Measurements from ENCODE around the gene KCNMB4.

DNA sequence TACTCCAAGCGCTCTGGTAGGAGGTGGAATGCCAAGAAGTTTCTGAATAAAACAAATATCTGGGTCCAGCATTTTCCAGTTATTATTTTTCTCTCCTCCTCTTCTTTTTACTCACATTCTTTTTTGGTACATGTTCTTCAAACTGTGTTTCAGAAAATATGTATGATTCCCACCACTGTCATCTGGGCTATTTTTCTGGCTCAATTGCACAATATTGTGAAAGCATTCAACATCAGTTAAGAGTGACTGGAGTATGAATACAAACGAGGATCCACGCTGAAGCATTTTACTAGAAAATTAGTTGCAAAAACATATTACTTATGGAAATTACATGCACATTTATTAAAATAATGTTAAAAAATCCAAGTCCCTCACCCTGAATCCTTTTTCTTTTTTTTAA lies 61.5 kb downstream of the KCNMB4 start:
- TF ChIP-seq CTCF (conservative IDR thresholded peaks at IDR 0.05 in 1 of 2, IDR thresholded peaks at IDR 0.05 in 1 of 2; ENCODE audit: extremely low read depth in 1 of 2, insufficient read depth in 1 of 2, low read depth in 1 of 2, low read length in 2 of 2) (no peak), EZH2 (IDR thresholded peaks at IDR 0.05; ENCODE audit: borderline replicate concordance, low read length) (no peak)

All from mammary epithelial cell (primary cell).